ENCODE measurements around the gene PPP1R13B.
A peak's percentile ranks its signal among the peaks of the same experiment; 100 is the strongest.
"Not testable (repeated sequence)": the region's sequence is repeated elsewhere in the genome, so short reads cannot be mapped to it uniquely, and the experiment has no call there.

Gene PPP1R13B

GRCh38 chr14:103847451-103848174 is at the start of gene PPP1R13B:
Gene PPP1R13B (minus strand): TSS chr14:103847575. CDS start chr14:103847307, 268 bp downstream.
- H3K4me1 Mint-ChIP-seq, result peaks cover 20% of the 10 kb centered on the region
- H3K4me3 Mint-ChIP-seq, result peak within 1 kb of the TSS; percentile 81 to 88
- DNase-seq (peak; percentile 91 to 92), ATAC-seq (peak; percentile 95)
- H3K27me3 Mint-ChIP-seq, result peaks cover 9% of the 10 kb centered on the region
- H3K27ac Mint-ChIP-seq, result peak within 1 kb of the TSS; percentile 40 to 42
- no peaks in the 10 kb centered on the region for H3K9me3 Mint-ChIP-seq

GRCh38 chr14:103896578-103896977 is 49.2 kb upstream of the PPP1R13B start:
- H3K4me1 Mint-ChIP-seq, result peaks cover 7% of the 10 kb centered on the region
- no peak overlapping the region for H3K27ac Mint-ChIP-seq
- H3K4me3 Mint-ChIP-seq, result no peak overlapping the region
- DNase-seq (no peak), ATAC-seq (no peak)
- no peaks in the 10 kb centered on the region for H3K27me3 Mint-ChIP-seq
- peaks cover 0 to 8% of the 10 kb centered on the region in 2 donors for H3K9me3 Mint-ChIP-seq

- Mint-ChIP-seq H3K4me3 (no peak overlapping the region), H3K27ac (no peak overlapping the region), H3K4me1 (no peaks in the 10 kb centered on the region), H3K27me3 (no peaks in the 10 kb centered on the region), H3K9me3 (peaks cover 0 to 8% of the 10 kb centered on the region in 2 donors)
- ATAC-seq (no peak), DNase-seq (no peak)
Observed at GRCh38 chr14:103894723-103895059, 47.3 kb upstream of the PPP1R13B start.

- no peaks in the 10 kb centered on the region for H3K27me3 Mint-ChIP-seq
- H3K4me1 Mint-ChIP-seq, result no peaks in the 10 kb centered on the region
- no peak for DNase-seq
- ATAC-seq, result no peak
- H3K9me3 Mint-ChIP-seq, result peaks cover 0 to 8% of the 10 kb centered on the region in 2 donors
- H3K4me3 Mint-ChIP-seq, result no peak overlapping the region
- H3K27ac Mint-ChIP-seq, result no peak overlapping the region
Observed at GRCh38 chr14:103894034-103894722, 46.8 kb upstream of the PPP1R13B start.

GRCh38 chr14:103892247-103892646 is 44.9 kb upstream of the PPP1R13B start:
- Mint-ChIP-seq H3K27ac (no peak overlapping the region), H3K4me3 (no peak overlapping the region), H3K4me1 (no peaks in the 10 kb centered on the region), H3K9me3 (peaks cover 0 to 8% of the 10 kb centered on the region in 2 donors), H3K27me3 (no peaks in the 10 kb centered on the region)
- ATAC-seq (no peak), DNase-seq (no peak)

GRCh38 chr14:103891667-103892215 is 44.4 kb upstream of the PPP1R13B start:
- peaks cover 0 to 6% of the 10 kb centered on the region in 2 donors for H3K9me3 Mint-ChIP-seq
- no peak overlapping the region for H3K4me3 Mint-ChIP-seq
- H3K27ac Mint-ChIP-seq, result peak overlapping the region in 1 of 2 donors; percentile 88
- no peak for DNase-seq
- ATAC-seq, result no peak
- no peaks in the 10 kb centered on the region for H3K27me3 Mint-ChIP-seq
- H3K4me1 Mint-ChIP-seq, result no peaks in the 10 kb centered on the region

- Mint-ChIP-seq H3K4me1 (no peaks in the 10 kb centered on the region), H3K9me3 (no peaks in the 10 kb centered on the region), H3K27ac (peak overlapping the region in 1 of 2 donors; percentile 88), H3K4me3 (no peak overlapping the region), H3K27me3 (no peaks in the 10 kb centered on the region)
- no peak for ATAC-seq
- DNase-seq, result no peak
Observed at GRCh38 chr14:103890821-103891666, 43.7 kb upstream of the PPP1R13B start.

- H3K9me3 Mint-ChIP-seq, result no peaks in the 10 kb centered on the region
- DNase-seq (no peak), ATAC-seq (no peak)
- no peak overlapping the region for H3K27ac Mint-ChIP-seq
- no peak overlapping the region for H3K4me3 Mint-ChIP-seq
- H3K27me3 Mint-ChIP-seq, result no peaks in the 10 kb centered on the region
- no peaks in the 10 kb centered on the region for H3K4me1 Mint-ChIP-seq
Observed at GRCh38 chr14:103890052-103890371, 42.6 kb upstream of the PPP1R13B start.

- DNase-seq (no peak), ATAC-seq (no peak)
- Mint-ChIP-seq H3K27ac (no peak overlapping the region), H3K4me3 (no peak overlapping the region), H3K4me1 (no peaks in the 10 kb centered on the region), H3K9me3 (no peaks in the 10 kb centered on the region), H3K27me3 (no peaks in the 10 kb centered on the region)
Observed at GRCh38 chr14:103889313-103890051, 42.1 kb upstream of the PPP1R13B start.

- not testable (repeated sequence) for ATAC-seq, H3K27ac Mint-ChIP-seq, H3K9me3 Mint-ChIP-seq, H3K4me1 Mint-ChIP-seq, DNase-seq, H3K27me3 Mint-ChIP-seq, H3K4me3 Mint-ChIP-seq
Observed at GRCh38 chr14:103889002-103889312, 41.6 kb upstream of the PPP1R13B start.

GRCh38 chr14:103887557-103888115 is 40.3 kb upstream of the PPP1R13B start:
- no peaks in the 10 kb centered on the region for H3K4me1 Mint-ChIP-seq
- no peak overlapping the region for H3K27ac Mint-ChIP-seq

GRCh38 chr14:103887170-103887501 is 39.8 kb upstream of the PPP1R13B start:
- no peak overlapping the region for H3K4me3 Mint-ChIP-seq
- no peaks in the 10 kb centered on the region for H3K4me1 Mint-ChIP-seq

More at GRCh38 chr14:103887557-103888115, 40.3 kb upstream of the PPP1R13B start:
- DNase-seq (no peak), ATAC-seq (no peak)
- Mint-ChIP-seq H3K9me3 (no peaks in the 10 kb centered on the region), H3K27me3 (no peaks in the 10 kb centered on the region), H3K4me3 (no peak overlapping the region)

GRCh38 chr14:103886304-103887169 is 39.2 kb upstream of the PPP1R13B start:
- Mint-ChIP-seq H3K4me3 (no peak overlapping the region), H3K4me1 (no peaks in the 10 kb centered on the region), H3K9me3 (no peaks in the 10 kb centered on the region), H3K27me3 (peaks cover 3% of the 10 kb centered on the region), H3K27ac (no peak overlapping the region)
- no peak for DNase-seq
- no peak for ATAC-seq

More at GRCh38 chr14:103887170-103887501, 39.8 kb upstream of the PPP1R13B start:
- Mint-ChIP-seq H3K27ac (no peak overlapping the region), H3K27me3 (no peaks in the 10 kb centered on the region), H3K9me3 (no peaks in the 10 kb centered on the region)
- ATAC-seq, result no peak
- DNase-seq, result no peak

GRCh38 chr14:103885509-103885932 is 38.1 kb upstream of the PPP1R13B start:
- Mint-ChIP-seq H3K4me3 (no peak overlapping the region), H3K27me3 (peaks cover 12% of the 10 kb centered on the region), H3K4me1 (peaks cover 9% of the 10 kb centered on the region), H3K9me3 (no peaks in the 10 kb centered on the region), H3K27ac (no peak overlapping the region)
- ATAC-seq (no peak), DNase-seq (no peak)

All from stimulated activated naive CD8-positive, alpha-beta T cell treated with anti-CD3 and anti-CD28 coated beads, Interleukin-15, amount 100 ng/mL, for 72 hours (primary cell).